Measurements from ENCODE around the gene ARSH. TPM values are rescaled to one million over a fixed set of nuclear protein-coding genes. Genes with fewer than 3 reads are reported as not detected.

The ARSH gene
- total RNA-seq, 1 donor from 2014 or later, result 0.85 TPM

GRCh38 chrX:2965965-2966364, 40.4 kb upstream of the ARSH start:
- H3K27ac Mint-ChIP-seq (ENCODE audit: unreplicated experiment), result no peak overlapping the region
- TF ChIP-seq CTCF (IDR thresholded peaks at IDR 0.05), result no peak
- H3K4me3 Mint-ChIP-seq (ENCODE audit: unreplicated experiment), result no peak overlapping the region
- H3K36me3 Mint-ChIP-seq (ENCODE audit: low read depth), result no peaks in the 10 kb centered on the region
- no peak for DNase-seq (ENCODE audit: low spot score)
- no peaks in the 10 kb centered on the region for H3K9me3 Mint-ChIP-seq (ENCODE audit: low read depth)
- no peaks in the 10 kb centered on the region for H3K27me3 Mint-ChIP-seq (ENCODE audit: low read depth)
- peaks cover 41% of the 10 kb centered on the region for H3K4me1 Mint-ChIP-seq (ENCODE audit: low read depth)

GRCh38 chrX:2967012-2967411, 39.3 kb upstream of the ARSH start:
- Mint-ChIP-seq H3K27me3 (ENCODE audit: low read depth) (no peaks in the 10 kb centered on the region), H3K27ac (ENCODE audit: unreplicated experiment) (peak overlapping the region; percentile 45), H3K4me1 (ENCODE audit: low read depth) (peaks cover 41% of the 10 kb centered on the region), H3K4me3 (ENCODE audit: unreplicated experiment) (peak overlapping the region; percentile 28), H3K36me3 (ENCODE audit: low read depth) (no peaks in the 10 kb centered on the region), H3K9me3 (ENCODE audit: low read depth) (no peaks in the 10 kb centered on the region)
- no peak for DNase-seq (ENCODE audit: low spot score)
- no peak for TF ChIP-seq CTCF (IDR thresholded peaks at IDR 0.05)

GRCh38 chrX:2967584-2967983, 38.8 kb upstream of the ARSH start:
- no peak for TF ChIP-seq CTCF (IDR thresholded peaks at IDR 0.05)
- DNase-seq (ENCODE audit: low spot score), result no peak
- H3K27me3 Mint-ChIP-seq (ENCODE audit: low read depth), result no peaks in the 10 kb centered on the region
- H3K9me3 Mint-ChIP-seq (ENCODE audit: low read depth), result no peaks in the 10 kb centered on the region
- peak overlapping the region; percentile 82 for H3K27ac Mint-ChIP-seq (ENCODE audit: unreplicated experiment)
- peak overlapping the region; percentile 77 for H3K4me3 Mint-ChIP-seq (ENCODE audit: unreplicated experiment)
- H3K4me1 Mint-ChIP-seq (ENCODE audit: low read depth), result peaks cover 41% of the 10 kb centered on the region
- no peaks in the 10 kb centered on the region for H3K36me3 Mint-ChIP-seq (ENCODE audit: low read depth)

DNA sequence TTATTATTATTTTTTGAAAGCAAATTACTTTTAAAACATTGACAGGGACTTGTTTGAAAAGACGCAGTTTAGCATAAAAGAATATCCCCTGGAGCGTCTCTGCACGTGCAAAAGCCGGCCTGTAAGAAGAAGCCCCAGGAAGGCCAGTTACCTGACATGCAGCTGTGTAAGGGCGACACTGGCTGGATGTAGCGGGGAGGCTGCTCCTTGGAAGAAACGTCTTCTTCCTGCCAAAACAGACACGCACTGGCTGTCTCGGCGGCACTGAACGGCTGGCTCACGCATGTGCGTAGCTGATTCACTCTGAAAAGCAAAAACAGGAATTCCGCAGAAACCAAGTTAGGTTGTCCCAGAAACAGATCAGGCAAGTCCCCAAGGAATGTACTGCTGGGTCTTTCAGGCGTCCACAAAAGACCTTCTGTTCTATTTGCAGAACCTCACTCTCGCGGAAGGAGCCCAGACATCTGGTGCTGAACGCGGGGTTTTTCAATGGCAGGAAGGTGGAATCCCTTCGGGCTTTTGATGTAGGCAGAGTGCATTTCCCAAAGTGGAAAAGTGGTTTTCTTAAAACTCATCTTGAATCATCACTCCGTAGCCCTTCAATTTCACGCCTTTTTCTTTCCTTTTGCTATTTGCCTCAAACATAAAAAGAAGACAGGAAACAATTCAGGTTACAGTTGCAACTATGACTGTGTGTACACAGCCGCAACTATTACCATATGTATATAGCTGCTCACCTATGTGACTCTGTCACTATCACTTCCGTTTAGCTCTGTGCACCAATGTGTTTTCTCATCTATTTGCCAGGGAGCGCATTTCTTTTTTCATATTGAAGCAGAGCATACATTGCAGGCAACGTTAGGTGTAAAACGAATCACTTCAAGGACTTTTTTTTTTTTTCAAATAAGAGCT, 38.1 kb upstream of the ARSH start:
- peaks cover 40% of the 10 kb centered on the region for H3K4me1 Mint-ChIP-seq (ENCODE audit: low read depth)
- peak overlapping the region; percentile 82 for H3K27ac Mint-ChIP-seq (ENCODE audit: unreplicated experiment)
- no peak for DNase-seq (ENCODE audit: low spot score)
- peak; percentile 57 for TF ChIP-seq CTCF (IDR thresholded peaks at IDR 0.05)
- H3K4me3 Mint-ChIP-seq (ENCODE audit: unreplicated experiment), result peak overlapping the region; percentile 77
- no peaks in the 10 kb centered on the region for H3K27me3 Mint-ChIP-seq (ENCODE audit: low read depth)
- H3K36me3 Mint-ChIP-seq (ENCODE audit: low read depth), result no peaks in the 10 kb centered on the region
- no peaks in the 10 kb centered on the region for H3K9me3 Mint-ChIP-seq (ENCODE audit: low read depth)

DNA sequence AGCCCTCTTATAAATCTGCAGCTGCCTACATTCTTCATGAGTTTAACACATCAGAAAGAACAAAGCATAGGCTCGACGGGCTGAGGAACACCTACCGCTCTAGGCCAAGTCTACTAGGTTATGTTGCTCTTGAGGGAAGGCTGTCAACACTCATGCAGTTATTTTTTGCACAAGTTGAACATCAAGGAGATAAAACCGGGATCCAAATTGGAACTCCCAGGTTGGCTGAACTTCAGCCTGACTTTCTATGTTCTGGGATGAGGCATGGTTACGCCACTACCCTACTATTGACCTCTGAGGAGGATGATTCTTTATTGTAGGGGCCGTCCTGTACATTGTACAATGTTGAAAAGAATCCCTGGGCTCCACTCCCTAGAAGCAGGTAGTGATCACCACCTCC, 37.3 kb upstream of the ARSH start:
- Mint-ChIP-seq H3K27me3 (ENCODE audit: low read depth) (no peaks in the 10 kb centered on the region), H3K36me3 (ENCODE audit: low read depth) (no peaks in the 10 kb centered on the region), H3K27ac (ENCODE audit: unreplicated experiment) (no peak overlapping the region), H3K4me1 (ENCODE audit: low read depth) (peaks cover 42% of the 10 kb centered on the region), H3K4me3 (ENCODE audit: unreplicated experiment) (no peak overlapping the region), H3K9me3 (ENCODE audit: low read depth) (no peaks in the 10 kb centered on the region)
- no peak for TF ChIP-seq CTCF (IDR thresholded peaks at IDR 0.05)
- no peak for DNase-seq (ENCODE audit: low spot score)
